Measurements from ENCODE around the gene SLC6A5.

DNA sequence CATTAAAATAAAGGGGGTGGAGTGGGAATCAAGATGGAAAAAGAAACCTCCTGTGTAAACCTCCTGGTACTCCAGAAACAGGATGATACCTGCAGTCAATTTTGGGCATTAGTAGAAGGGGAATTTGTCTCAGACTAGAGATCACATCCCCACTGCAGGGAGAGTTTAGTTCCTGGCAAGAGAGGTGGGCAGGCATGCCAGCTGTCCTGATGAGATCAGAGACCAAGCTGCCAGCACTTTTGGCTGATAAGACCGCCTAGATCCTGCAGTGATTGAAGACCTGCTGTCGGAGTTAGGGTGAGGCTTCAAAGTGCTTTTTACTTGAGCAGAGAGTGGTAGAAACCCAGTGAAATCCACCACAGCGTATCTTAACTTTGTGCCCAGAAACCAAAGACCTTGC lies 40.3 kb downstream of the SLC6A5 start:
- TF ChIP-seq, protein P1, sequence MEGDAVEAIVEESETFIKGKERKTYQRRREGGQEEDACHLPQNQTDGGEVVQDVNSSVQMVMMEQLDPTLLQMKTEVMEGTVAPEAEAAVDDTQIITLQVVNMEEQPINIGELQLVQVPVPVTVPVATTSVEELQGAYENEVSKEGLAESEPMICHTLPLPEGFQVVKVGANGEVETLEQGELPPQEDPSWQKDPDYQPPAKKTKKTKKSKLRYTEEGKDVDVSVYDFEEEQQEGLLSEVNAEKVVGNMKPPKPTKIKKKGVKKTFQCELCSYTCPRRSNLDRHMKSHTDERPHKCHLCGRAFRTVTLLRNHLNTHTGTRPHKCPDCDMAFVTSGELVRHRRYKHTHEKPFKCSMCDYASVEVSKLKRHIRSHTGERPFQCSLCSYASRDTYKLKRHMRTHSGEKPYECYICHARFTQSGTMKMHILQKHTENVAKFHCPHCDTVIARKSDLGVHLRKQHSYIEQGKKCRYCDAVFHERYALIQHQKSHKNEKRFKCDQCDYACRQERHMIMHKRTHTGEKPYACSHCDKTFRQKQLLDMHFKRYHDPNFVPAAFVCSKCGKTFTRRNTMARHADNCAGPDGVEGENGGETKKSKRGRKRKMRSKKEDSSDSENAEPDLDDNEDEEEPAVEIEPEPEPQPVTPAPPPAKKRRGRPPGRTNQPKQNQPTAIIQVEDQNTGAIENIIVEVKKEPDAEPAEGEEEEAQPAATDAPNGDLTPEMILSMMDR (IDR thresholded peaks at IDR 0.05) = no peak
- TF ChIP-seq POLR2AphosphoS5 (IDR thresholded peaks at IDR 0.05) (no peak), POLR2A (IDR thresholded peaks at IDR 0.05) (no peak)
